ENCODE measurements around the gene FLRT2. TPM values are rescaled to one million over a fixed set of nuclear protein-coding genes. Genes with fewer than 3 reads are reported as not detected.
A peak's percentile ranks its signal among the peaks of the same experiment; 100 is the strongest.

FLRT2 gene
- polyA plus RNA-seq, 1 donor (not counting 4 experiments of a cell fraction or from before 2014, with no cell fraction given): 69.2 TPM

GRCh38 chr14:85501751-85502150 is 28.2 kb upstream of the FLRT2 start:
- dilution Hi-C loops (cut with MboI; ENCODE audit: extremely low pct_ligation_motif_present, low sequenced_read_pairs): no loop called here
- no peaks in the 10 kb centered on the region for H3K9me3 ChIP-seq (ENCODE audit: control insufficient read depth, low read depth, low read length)
- no peak overlapping the region for H2AFZ ChIP-seq (ENCODE audit: control insufficient read depth, low read length)
- FAIRE-seq (no peak), DNase-seq (ENCODE audit: low read depth, low spot score) (no peak)
- no peaks in the 10 kb centered on the region for H3K4me1 ChIP-seq (ENCODE audit: control insufficient read depth, extremely low read depth, insufficient read depth, low read length)
- H3K27ac ChIP-seq (ENCODE audit: control insufficient read depth, insufficient read depth, low read length): no peak overlapping the region
- H3K4me3 ChIP-seq (ENCODE audit: control insufficient read depth in 2 of 3, extremely low read depth in 1 of 3, insufficient read depth in 2 of 3, low read depth in 1 of 3, low read length in 3 of 3): no peak overlapping the region
- no peak overlapping the region for H3K9ac ChIP-seq (ENCODE audit: control insufficient read depth, extremely low read depth, insufficient read depth, low read length)
- no peaks in the 10 kb centered on the region for H3K36me3 ChIP-seq (ENCODE audit: control insufficient read depth in 2 of 2, extremely low read depth in 1 of 2, insufficient read depth in 2 of 2, low read length in 2 of 2)
- H3K4me2 ChIP-seq (ENCODE audit: control insufficient read depth, extremely low read depth, insufficient read depth, low read depth, low read length): no peak overlapping the region
- no peaks in the 10 kb centered on the region for H4K20me1 ChIP-seq (ENCODE audit: control insufficient read depth, extremely low read depth, insufficient read depth, low read length)
- TF ChIP-seq EZH2 (IDR thresholded peaks at IDR 0.05; ENCODE audit: low read length): no peak
- TF ChIP-seq, protein P1, sequence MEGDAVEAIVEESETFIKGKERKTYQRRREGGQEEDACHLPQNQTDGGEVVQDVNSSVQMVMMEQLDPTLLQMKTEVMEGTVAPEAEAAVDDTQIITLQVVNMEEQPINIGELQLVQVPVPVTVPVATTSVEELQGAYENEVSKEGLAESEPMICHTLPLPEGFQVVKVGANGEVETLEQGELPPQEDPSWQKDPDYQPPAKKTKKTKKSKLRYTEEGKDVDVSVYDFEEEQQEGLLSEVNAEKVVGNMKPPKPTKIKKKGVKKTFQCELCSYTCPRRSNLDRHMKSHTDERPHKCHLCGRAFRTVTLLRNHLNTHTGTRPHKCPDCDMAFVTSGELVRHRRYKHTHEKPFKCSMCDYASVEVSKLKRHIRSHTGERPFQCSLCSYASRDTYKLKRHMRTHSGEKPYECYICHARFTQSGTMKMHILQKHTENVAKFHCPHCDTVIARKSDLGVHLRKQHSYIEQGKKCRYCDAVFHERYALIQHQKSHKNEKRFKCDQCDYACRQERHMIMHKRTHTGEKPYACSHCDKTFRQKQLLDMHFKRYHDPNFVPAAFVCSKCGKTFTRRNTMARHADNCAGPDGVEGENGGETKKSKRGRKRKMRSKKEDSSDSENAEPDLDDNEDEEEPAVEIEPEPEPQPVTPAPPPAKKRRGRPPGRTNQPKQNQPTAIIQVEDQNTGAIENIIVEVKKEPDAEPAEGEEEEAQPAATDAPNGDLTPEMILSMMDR (optimal IDR thresholded peaks at IDR 0.05 in 1 of 3, IDR thresholded peaks at IDR 0.05 in 1 of 3, conservative IDR thresholded peaks at IDR 0.05 in 1 of 3; ENCODE audit: extremely low read depth in 1 of 3, insufficient read depth in 2 of 3, low read length in 3 of 3): no peak
- no peaks in the 10 kb centered on the region for H3K9me1 ChIP-seq (ENCODE audit: control insufficient read depth, extremely low read depth, insufficient read depth, low read length)
- H3K79me2 ChIP-seq (ENCODE audit: control insufficient read depth, insufficient read depth, low read length): no peaks in the 10 kb centered on the region
- no peaks in the 10 kb centered on the region for H3K27me3 ChIP-seq (ENCODE audit: control insufficient read depth, extremely low read depth, insufficient read depth, low read length)

DNA sequence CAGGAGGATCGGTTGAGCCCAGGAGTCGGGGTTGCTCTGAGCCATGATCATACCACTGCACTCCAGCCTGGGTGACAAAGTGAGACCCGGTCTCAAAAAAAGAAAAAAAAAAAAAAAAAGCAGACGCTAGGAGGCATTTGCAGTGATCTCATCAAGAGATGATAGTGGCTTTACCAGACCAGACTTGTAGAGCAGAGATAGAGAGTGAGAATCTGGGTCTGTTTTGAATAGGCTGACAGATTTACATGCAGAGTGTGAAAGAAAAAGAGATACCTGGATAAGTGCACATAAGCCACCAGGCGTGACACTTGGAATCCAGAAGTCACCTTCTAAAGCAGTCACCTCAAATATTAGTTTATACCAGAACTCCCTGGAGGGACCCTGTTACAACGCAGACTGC is 21.1 kb upstream of the FLRT2 start:
- no peaks in the 10 kb centered on the region for H4K20me1 ChIP-seq (ENCODE audit: control insufficient read depth, extremely low read depth, insufficient read depth, low read length)
- peak; percentile 81 for FAIRE-seq
- H3K4me3 ChIP-seq (ENCODE audit: control insufficient read depth in 2 of 3, extremely low read depth in 1 of 3, insufficient read depth in 2 of 3, low read depth in 1 of 3, low read length in 3 of 3): peak overlapping the region in 2 of 3 experiments; percentile 29 to 38
- dilution Hi-C loops (cut with MboI; ENCODE audit: extremely low pct_ligation_motif_present, low sequenced_read_pairs): no loop called here
- H3K4me2 ChIP-seq (ENCODE audit: control insufficient read depth, extremely low read depth, insufficient read depth, low read depth, low read length): peak overlapping the region; percentile 77
- no peaks in the 10 kb centered on the region for H3K9me3 ChIP-seq (ENCODE audit: control insufficient read depth, low read depth, low read length)
- H3K27me3 ChIP-seq (ENCODE audit: control insufficient read depth, extremely low read depth, insufficient read depth, low read length): no peaks in the 10 kb centered on the region
- peak overlapping the region; percentile 75 for H2AFZ ChIP-seq (ENCODE audit: control insufficient read depth, low read length)
- peaks cover 10% of the 10 kb centered on the region for H3K4me1 ChIP-seq (ENCODE audit: control insufficient read depth, extremely low read depth, insufficient read depth, low read length)
- TF ChIP-seq EZH2 (IDR thresholded peaks at IDR 0.05; ENCODE audit: low read length): no peak
- TF ChIP-seq, protein P1 (optimal IDR thresholded peaks at IDR 0.05 in 1 of 3, IDR thresholded peaks at IDR 0.05 in 1 of 3, conservative IDR thresholded peaks at IDR 0.05 in 1 of 3; ENCODE audit: extremely low read depth in 1 of 3, insufficient read depth in 2 of 3, low read length in 3 of 3): no peak
- no peaks in the 10 kb centered on the region for H3K79me2 ChIP-seq (ENCODE audit: control insufficient read depth, insufficient read depth, low read length)
- no peaks in the 10 kb centered on the region for H3K9me1 ChIP-seq (ENCODE audit: control insufficient read depth, extremely low read depth, insufficient read depth, low read length)
- H3K9ac ChIP-seq (ENCODE audit: control insufficient read depth, extremely low read depth, insufficient read depth, low read length): peak overlapping the region; percentile 33
- peak overlapping the region; percentile 5 for H3K27ac ChIP-seq (ENCODE audit: control insufficient read depth, insufficient read depth, low read length)
- no peak for DNase-seq (ENCODE audit: low read depth, low spot score)
- no peaks in the 10 kb centered on the region for H3K36me3 ChIP-seq (ENCODE audit: control insufficient read depth in 2 of 2, extremely low read depth in 1 of 2, insufficient read depth in 2 of 2, low read length in 2 of 2)
